BLaER1 treated with 17β-estradiol and CSF1 and Interleukin-3, amounts not matched to agents 10 nM and 100 nM (cell line): ENCODE results near the gene JAG2.

Experiments used
- H3K27ac ChIP-seq, 11 experiments: shearing (Covaris generic); formaldehyde crosslinking; 2 replicates each; pipeline ENCODE4 v1.8.1; 2022
- H3K27me3 ChIP-seq, 11 experiments: shearing (Covaris generic); formaldehyde crosslinking; 2 replicates each; pipeline ENCODE4 v1.8.1; 2022
- H3K36me3 ChIP-seq, 11 experiments: shearing (Covaris generic); formaldehyde crosslinking; 2 replicates each; pipeline ENCODE4 v1.8.1; 2022
- H3K4me1 ChIP-seq, 10 experiments: shearing (Covaris generic); formaldehyde crosslinking; 2 replicates each; pipeline ENCODE4 v1.8.1; 2022
- H3K4me2 ChIP-seq, 11 experiments: shearing (Covaris generic); formaldehyde crosslinking; 2 replicates each; pipeline ENCODE4 v1.8.1; 2022
- H3K4me3 ChIP-seq, 10 experiments: shearing (Covaris generic); formaldehyde crosslinking; 2 replicates each; pipeline ENCODE4 v1.8.1; 2022
- H3K9ac ChIP-seq, 11 experiments: shearing (Covaris generic); formaldehyde crosslinking; 2 replicates each; pipeline ENCODE4 v1.8.1; 2022
- H3K9me3 ChIP-seq, 11 experiments: shearing (Covaris generic); formaldehyde crosslinking; replicated peaks in 1 of 11; 2 replicates each; pipeline ENCODE4 v1.8.1; 2022
- H4K20me1 ChIP-seq, 11 experiments: shearing (Covaris generic); formaldehyde crosslinking; 2 replicates each; pipeline ENCODE4 v1.8.1; 2022
- Cebpa-rat ChIP-seq, 11 experiments: shearing (Covaris generic); IDR thresholded peaks; 2 replicates each; pipeline ENCODE4 v1.8.1; 2022

Gene JAG2

GRCh38 chr14:105091517-105092170 is 76.9 kb downstream of the JAG2 start:
- Histone ChIP-seq H3K27me3 (peaks cover 16 to 23% (median 19%) of the 10 kb centered on the region in 11 experiments), H3K36me3 (peaks cover 0 to 6% (median 0%) of the 10 kb centered on the region in 11 experiments; a peak in 3 of 22 replicates), H3K4me2 (peak overlapping the region in 10 of 11 experiments; percentile 92 to 100 (median 98); a peak in 19 of 22 replicates), H3K4me1 (peaks cover 41 to 89% (median 80%) of the 10 kb centered on the region in 10 experiments), H4K20me1 (peaks cover 0 to 66% (median 38%) of the 10 kb centered on the region in 11 experiments; a peak in 19 of 22 replicates), H3K9me3 (no peaks in the 10 kb centered on the region), H3K9ac (peak overlapping the region in 5 of 11 experiments; percentile 15 to 84 (median 37); a peak in 4 of 22 replicates), H3K4me3 (no peak overlapping the region), H3K27ac (peak overlapping the region in 3 of 11 experiments; percentile 12 to 48 (median 23); a peak in 5 of 22 replicates)
- TF ChIP-seq Cebpa-rat (IDR thresholded peaks at IDR 0.05): no peak

- H3K27me3 ChIP-seq: peaks cover 16 to 23% (median 19%) of the 10 kb centered on the region in 11 experiments
These were observed 77.5 kb downstream of the JAG2 start for GRCh38 chr14:105091054-105091516.

More at GRCh38 chr14:105091054-105091516, 77.5 kb downstream of the JAG2 start:
- H4K20me1 ChIP-seq: peaks cover 0 to 72% (median 38%) of the 10 kb centered on the region in 11 experiments; a peak in 19 of 22 replicates
- H3K4me1 ChIP-seq: peaks cover 46 to 94% (median 86%) of the 10 kb centered on the region in 10 experiments
- no peak overlapping the region; a peak in 1 of 22 replicates for H3K27ac ChIP-seq
- H3K9me3 ChIP-seq: no peaks in the 10 kb centered on the region
- H3K4me2 ChIP-seq: peak overlapping the region in 9 of 11 experiments; percentile 7 to 99 (median 98); a peak in 15 of 22 replicates
- TF ChIP-seq Cebpa-rat (IDR thresholded peaks at IDR 0.05): no peak
- H3K4me3 ChIP-seq: no peak overlapping the region
- H3K36me3 ChIP-seq: peaks cover 0 to 6% (median 0%) of the 10 kb centered on the region in 11 experiments; a peak in 3 of 22 replicates
- peak overlapping the region in 2 of 11 experiments; percentile 7 to 27; a peak in 1 of 22 replicates for H3K9ac ChIP-seq
